Stimulated activated CD4-positive, alpha-beta T cell treated with anti-CD3 and anti-CD28 coated beads, Interleukin-12 subunit alpha, Interleukin-12 subunit beta, amount 100 ng/mL, for 4 hours (primary cell): ENCODE data around the gene NECTIN4.
A peak's percentile ranks its signal among the peaks of the same experiment; 100 is the strongest.
"Not testable (repeated sequence)": the region's sequence is repeated elsewhere in the genome, so short reads cannot be mapped to it uniquely, and the experiment has no call there.

ENCODE experiments used
- DNase-seq: peaks from one replicate; pipeline ENCODE4 v3.0.0-alpha.2; 2020

Gene NECTIN4

DNA sequence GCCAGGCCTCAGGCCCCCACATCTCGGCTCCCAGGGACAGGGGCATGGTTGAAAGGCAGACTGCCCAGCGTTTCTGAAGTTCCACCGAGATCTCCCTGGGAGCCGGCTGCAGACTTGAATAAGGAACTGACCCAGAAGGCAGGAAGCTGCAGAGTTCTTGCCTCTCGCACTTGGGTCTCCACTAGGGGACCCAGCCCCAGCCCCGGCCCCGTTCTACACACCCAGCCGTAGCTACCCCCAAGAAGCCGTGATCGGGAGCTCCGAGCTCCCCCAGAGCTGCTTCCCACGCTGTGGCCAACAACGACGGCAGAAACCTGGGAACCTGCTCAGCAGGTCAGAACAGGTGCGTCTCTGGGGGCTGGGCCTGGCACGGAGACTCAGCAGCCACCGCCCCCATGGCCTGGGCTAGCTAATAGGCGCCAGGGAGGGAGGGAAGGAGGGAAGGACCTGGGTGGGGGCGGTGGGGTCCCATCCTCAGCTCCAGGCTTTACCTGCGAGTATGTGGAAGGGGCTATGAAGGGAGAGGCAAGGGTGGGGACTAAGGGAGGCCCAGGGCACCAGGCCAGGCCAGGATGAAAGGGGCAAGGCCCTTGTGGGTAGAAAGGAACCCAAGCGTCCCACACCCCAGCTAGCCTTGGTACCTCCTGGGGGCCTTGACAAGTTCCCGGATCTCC is at the start of gene NECTIN4:
NECTIN4 (minus strand) TSS at position 308 of the 674 bp plus-strand sequence; CDS start at position 46, 262 bp downstream.
- no peak for DNase-seq

GRCh38 chr1:161138431-161138830 is 49.1 kb upstream of the NECTIN4 start:
- no peak for DNase-seq

DNA sequence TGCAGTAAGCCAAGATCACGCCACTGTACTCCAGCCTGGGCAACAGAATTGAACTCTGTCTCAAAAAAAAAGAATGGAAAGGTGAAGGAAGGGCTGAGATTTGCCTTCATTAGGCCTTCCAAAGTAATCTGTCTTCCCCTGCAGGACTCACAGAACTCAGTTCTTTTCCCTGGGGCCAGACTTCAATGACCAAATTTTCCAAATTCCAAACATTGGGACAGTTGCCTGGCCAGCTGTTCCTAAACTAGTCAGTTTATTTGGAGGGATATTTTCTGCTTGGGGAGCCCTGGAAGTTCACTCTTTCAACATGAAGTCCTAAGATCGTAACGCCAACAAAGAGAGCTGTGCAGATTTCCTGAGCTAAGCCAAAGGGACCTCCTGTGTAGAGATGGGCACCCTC is 48.5 kb upstream of the NECTIN4 start:
- no peak for DNase-seq

DNA sequence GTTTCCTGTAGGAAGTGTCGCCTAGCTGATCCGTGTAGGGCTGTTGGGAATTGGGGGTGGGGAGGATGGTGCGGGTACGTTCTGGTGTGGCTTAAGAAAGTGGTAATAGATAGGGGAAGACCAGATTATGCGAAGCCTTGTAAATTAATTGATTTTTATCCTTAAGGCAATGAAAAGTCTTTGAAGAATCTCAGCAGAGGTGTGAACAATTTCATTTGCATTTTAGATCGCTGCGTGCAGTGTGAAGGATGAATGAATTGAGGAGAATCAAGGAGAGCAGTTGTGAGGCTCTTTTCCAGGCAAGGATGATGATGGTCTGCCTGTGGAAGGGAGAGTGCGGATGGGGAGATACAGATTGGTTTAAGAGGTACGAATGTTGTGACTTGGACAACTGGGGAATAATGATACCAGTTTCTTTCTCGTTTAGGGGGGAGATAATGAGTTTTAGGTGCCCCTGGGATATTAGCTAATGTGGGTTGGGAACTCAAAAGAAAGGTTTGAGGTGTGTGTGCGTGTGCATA is 43.9 kb upstream of the NECTIN4 start:
- no peak for DNase-seq

DNA sequence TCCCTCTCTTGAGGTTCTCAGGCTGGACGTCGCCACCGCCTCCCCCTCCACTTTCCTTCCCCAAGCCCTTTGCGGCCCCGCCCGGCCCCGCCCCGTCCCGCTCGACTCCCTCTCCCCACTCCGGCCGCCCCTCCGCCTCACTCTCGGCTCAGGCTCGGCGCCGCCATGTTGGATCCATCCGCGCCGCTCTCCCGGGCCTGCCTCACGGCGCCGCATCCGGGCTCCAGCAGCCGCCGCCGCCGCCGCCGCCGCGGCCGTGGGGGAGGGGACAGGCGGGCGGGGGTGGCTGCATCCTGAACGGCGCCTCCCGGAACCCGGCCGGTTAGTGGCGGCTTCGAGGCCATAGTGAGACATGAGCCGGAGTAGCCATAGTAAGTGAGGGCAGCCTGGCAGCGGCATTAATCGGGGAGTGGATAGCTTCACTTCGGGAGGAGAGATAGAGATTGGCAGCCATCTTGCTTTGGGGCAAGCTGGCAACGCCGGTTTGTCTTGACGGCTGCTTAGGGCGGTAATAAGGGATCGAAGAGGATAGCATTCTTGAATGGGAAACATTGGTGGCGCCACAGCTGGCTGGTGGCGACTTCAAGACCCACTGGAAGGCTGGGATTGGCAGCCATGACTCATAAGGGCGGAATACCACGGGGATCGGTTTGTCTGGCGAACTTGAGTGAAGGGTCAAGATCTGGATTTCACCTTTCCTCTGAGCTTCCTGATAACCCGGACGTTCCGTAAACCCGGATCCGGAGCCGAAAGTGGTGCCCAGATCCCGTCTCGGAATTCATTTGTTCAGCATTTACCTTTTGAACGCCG is 43.3 kb upstream of the NECTIN4 start, which contains the start of gene DEDD:
DEDD (minus strand) TSS at position 258 of the 810 bp plus-strand sequence. CDS start 8,205 bp downstream, outside the sequence.
- DNase-seq: peak; percentile 86

- DNase-seq: no peak
Measured at GRCh38 chr1:161131523-161132409, 42.4 kb upstream of the NECTIN4 start.

DNA sequence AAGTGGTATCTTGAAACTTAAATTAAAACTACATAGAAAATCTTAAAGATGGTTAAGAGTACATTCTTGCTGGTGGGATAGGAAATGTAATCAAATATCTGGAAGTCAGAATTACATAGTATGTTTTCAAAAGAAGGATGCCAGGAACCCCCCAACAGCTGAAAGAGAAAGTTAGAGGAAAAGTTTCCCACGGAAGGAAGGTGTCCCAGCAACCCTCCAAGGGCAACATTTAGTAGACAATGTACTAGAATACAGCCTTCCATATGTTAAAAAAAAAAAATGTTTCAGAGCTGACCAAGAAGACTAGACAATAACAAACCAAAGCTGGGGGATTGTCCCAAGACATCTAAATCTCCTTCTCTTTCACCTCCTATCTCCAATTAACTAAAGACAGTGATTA is 40.9 kb upstream of the NECTIN4 start:
- DNase-seq: no peak

DNA sequence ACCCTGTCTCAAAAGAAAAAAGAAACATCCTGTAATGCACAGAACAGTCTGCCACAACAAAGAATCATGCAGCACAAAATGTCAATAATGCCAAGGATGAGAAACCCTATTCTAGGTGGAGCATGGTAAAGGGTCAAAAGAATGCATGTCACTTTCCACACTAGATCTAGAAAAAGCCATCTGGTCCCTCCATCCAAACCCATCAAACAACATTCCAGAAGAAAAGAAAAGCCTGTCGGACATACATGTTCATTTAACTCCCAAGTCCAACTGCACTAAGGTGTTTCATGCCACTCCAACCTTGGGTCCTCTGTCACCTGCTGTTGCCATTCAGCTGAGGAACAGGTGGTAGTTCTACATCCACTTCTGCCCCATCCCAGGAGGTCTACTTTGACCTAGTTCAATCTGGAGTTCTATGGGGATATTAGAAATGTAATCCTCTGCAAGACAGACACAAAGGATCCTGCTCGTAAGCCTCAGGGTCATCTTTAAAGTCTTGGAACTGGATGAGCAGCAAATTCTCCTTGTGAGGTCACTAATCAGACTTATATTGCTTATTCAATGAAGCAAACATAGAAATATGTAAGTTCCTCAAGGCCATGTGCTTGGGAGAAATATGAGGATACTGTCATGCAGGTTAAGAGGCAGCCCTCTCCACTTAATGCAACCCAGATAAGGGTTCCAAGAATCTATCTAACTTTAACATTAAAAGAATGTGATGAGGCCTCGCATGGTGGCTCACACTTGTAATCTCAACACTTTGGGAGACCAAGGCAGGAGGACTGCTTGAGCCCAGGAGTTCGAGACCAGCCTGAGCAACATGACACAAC is 39.4 kb upstream of the NECTIN4 start:
- no peak for DNase-seq

DNA sequence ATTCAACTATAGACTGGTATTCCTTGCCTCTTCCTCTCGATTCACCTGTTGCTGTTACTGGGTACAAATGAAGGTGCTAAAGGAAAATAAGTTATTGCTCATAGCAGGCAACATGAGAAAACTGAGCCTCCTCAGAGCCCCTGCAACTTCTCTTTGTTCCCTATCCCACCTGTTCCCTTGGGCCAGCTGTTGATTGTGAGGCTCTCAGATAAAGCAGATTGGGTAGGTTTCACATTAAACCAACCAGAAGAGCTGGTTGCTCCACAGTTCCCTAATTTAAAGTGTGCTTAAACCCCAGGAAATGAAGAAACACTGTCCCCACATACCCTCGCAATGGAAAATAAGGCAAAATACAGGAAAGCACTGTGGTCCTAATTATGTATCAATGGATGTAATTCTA is 38.3 kb upstream of the NECTIN4 start:
- DNase-seq: no peak

DNA sequence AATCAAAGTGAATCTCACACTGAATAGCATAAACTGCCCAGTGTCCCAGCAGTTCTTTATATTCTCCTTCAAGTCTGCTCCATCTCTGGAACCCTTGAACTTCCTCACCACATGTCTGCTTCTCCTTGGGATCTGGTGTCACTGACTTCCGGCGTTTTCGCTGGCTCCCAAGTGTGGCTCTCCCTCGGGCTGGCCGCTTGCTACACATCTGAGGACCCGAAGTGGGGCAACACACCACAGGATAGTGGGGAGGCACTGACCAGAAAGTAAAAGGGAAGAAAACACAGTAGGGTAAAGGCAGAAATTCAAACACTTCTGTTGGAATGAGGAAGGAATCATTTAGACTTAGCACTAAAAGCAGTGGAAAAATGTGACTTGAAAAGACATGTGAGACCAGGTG is 33.6 kb upstream of the NECTIN4 start:
- no peak for DNase-seq

GRCh38 chr1:161121834-161122233 is 32.5 kb upstream of the NECTIN4 start:
- no peak for DNase-seq

GRCh38 chr1:161121042-161121650 is 31.8 kb upstream of the NECTIN4 start:
- no peak for DNase-seq

DNA sequence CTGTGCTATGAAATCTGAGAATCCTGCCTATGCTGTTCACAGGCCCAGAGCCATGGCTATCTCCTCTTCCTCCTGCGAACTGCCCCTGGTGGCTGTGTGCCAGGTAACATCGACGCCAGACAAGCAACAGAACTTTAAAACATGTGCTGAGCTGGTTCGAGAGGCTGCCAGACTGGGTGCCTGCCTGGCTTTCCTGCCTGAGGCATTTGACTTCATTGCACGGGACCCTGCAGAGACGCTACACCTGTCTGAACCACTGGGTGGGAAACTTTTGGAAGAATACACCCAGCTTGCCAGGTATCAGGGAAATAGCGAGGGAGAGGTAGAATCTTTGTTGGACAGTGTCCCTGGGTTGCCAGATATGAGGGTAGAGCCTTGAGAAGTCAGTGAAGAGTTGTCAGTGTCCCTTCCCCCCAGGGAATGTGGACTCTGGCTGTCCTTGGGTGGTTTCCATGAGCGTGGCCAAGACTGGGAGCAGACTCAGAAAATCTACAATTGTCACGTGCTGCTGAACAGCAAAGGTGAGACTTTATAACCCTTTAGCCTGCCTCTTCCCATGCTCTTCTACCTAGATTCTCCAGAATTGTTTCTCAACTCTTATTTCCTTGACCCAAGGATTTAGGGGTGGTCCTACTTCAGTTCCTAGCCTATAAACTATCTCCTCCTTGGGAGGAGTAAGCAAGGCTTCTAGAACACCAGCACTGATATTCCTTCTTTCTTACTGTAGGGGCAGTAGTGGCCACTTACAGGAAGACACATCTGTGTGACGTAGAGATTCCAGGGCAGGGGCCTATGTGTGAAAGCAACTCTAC is 29.9 kb upstream of the NECTIN4 start:
- peak; percentile 57 for DNase-seq

DNA sequence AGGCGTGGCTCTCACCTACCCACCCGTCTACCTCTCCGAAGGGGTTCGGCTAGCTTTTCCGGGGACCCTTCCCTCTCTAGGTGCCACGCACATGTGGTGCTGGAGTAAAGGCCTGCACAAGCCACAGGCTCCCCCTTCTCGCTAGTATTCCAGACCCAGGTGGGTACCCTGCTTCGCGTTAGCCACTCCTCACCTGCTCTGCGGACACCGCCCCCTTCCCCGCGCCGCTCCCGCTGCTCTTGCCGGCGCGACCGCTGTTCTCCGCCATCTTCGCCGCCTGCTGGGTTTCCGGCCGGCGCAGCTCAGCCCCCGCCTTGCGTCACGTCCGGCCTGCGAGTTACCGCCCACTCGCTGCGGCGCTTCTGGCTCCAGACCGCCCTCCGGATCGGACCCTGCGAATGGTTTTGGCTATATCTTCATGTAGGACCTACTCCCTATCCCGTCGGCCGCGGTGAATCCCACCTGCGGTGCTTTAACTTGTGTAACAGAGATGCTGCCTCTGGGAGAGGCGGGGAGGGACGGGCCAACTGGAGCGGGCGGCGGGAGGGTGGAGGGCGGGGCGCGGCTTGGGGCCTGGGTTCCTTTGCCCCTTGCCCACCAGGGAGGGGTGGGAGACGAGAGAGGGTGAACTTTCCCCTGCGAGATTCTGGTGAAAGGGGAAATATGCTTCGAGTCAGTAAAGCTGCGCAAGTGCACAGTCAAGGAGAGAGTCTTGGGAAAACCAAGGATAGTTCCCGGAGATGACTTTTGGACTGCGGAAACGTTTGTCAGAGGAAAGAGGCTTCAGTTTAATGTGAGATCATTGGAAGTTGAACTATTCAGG is 28.6 kb upstream of the NECTIN4 start, which contains the start of the genes NIT1 and PFDN2:
NIT1 (plus strand) TSS at position 347 of the 823 bp plus-strand sequence; CDS start at position 419, 72 bp downstream.
PFDN2 (minus strand) TSS at position 279 of the 823 bp plus-strand sequence; CDS start at position 268, 11 bp downstream.
- DNase-seq: peak; percentile 85

GRCh38 chr1:161115961-161116360 is 26.6 kb upstream of the NECTIN4 start:
- not testable (repeated sequence) for DNase-seq

GRCh38 chr1:161115132-161115711 is 25.9 kb upstream of the NECTIN4 start:
- DNase-seq: no peak

DNA sequence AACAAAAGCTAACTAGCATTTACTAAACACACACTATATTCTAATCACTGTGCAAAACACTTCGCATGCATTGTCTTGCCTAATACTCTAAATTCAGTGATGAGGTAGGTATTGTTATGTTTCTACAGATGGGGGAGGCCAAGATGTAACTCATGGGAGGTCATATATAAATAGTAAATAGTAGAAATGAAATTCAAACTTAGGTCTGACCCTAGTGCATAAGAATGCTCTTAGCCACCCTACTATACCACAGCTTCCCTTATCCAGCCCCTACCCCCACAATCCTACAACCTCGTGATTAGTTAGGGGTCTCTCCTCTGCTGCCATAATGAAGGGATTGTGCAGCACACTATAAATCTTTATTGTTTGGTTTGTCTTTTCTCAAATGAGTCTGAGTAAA is 25.2 kb upstream of the NECTIN4 start:
- no peak for DNase-seq

GRCh38 chr1:161113915-161114314 is 24.6 kb upstream of the NECTIN4 start:
- DNase-seq: no peak

GRCh38 chr1:161111527-161111926 is 22.2 kb upstream of the NECTIN4 start:
- DNase-seq: no peak
